ENCODE measurements around the gene LPCAT3.

GRCh38 chr12:6982532-6982931 lies 35.7 kb downstream of the LPCAT3 start:
- TF ChIP-seq CTCF (IDR thresholded peaks at IDR 0.05) (no peak), ZFX (IDR thresholded peaks at IDR 0.05; ENCODE audit: borderline replicate concordance) (no peak)
